Activated effector memory CD4-positive, alpha-beta T cell treated with anti-CD3 and anti-CD28 coated beads, Interleukin-2, amount 50 U/mL, for 16 hours (primary cell): ENCODE results near the gene BRD7.
A peak's percentile ranks its signal among the peaks of the same experiment; 100 is the strongest.
"Not testable (repeated sequence)": the region's sequence is repeated elsewhere in the genome, so short reads cannot be mapped to it uniquely, and the experiment has no call there.

Experiments
- DNase-seq: peaks from one replicate; pipeline ENCODE4 v3.0.0-alpha.2; 2020

The BRD7 gene

DNA sequence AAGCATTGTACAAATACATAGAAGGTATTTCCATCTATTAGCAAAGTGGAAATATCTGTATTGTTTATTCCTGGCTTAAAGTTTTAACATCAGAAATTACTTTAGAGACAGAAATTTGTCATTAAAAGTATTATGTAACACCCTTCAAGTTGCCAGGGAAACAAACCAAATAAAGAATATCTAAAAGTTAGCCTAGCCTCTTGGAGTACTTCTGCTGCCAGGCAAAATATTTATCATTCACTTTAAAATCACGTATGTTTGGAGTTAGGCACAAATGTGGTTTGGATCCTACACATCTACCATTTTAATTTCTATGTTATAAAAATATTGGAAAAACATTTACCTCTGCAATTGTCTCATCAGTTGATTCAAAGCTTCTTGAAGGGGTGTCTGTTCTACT, 14.7 kb downstream of the BRD7 start:
- no peak for DNase-seq

DNA sequence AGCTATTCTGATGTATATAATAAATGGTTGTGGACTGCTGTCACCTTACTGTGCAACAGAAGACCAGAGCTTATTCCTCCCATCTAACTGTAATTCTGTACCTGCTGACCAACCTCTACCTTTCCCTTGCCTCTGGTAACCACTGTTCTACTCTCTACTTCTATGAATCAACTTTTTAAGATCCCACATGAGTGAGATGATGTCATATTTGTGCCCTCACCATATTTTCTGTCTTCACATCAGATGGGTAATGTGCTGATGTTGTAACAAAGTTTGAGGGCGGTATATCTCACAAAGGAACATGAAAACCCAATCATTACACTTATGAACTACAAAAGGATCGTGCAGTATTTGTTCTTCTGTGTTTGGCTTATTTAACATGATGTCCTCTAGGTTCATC, 16.8 kb downstream of the BRD7 start:
- DNase-seq: no peak

DNA sequence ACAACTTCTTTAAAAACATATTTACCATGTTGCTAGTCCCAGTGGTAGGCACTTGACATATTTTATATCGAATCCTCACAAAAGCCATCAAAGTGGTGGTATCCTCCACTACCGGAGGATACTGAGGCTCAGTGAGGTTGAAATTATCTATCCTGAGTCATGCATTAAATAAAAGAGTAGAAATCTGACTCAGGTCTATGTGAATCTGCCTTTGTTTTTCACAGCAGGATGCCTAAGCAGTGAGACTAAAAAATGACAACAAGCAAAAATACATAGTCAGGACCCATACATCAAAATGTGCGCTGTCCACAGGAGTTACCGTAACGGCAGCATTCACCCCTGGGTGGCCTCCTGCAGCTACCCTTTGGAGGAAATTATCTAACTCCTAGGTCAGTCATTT, 17.7 kb downstream of the BRD7 start:
- no peak for DNase-seq

DNA sequence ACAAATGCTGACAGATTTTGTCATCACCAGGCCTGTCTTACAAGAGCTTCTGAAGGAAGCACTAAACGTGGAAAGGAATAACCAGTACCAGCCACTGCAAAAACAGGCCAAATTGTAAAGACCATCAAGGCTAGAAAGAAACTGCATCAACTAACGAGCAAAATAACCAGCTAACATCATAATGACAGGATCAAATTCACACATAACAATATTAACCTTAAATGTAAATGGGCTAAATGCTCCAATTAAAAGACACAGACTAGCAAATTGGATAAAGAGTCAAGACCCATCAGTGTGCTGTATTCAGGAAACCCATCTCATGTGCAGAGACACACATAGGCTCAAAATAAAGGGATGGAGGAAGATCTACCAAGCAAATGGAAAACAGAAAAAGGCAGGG, 23.6 kb downstream of the BRD7 start:
- DNase-seq: not testable (repeated sequence)

DNA sequence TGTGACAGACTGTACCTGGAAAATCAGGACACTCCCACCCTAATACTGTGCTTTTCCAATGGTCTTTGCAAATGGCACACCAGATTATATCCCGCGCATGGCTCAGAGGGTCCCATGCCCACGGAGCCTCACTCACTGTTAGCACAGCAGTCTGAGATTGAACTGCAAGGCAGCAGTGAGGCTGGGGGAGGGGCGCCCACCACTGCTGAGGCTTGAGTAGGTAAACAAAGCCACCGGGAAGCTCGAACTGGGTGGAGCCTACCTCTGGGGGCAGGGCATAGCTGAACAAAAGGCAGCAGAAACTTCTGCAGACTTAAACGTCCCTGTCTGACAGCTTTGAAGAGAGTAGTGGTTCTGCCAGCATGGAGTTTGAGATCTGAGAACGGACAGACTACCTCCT, 25.2 kb downstream of the BRD7 start:
- not testable (repeated sequence) for DNase-seq

DNA sequence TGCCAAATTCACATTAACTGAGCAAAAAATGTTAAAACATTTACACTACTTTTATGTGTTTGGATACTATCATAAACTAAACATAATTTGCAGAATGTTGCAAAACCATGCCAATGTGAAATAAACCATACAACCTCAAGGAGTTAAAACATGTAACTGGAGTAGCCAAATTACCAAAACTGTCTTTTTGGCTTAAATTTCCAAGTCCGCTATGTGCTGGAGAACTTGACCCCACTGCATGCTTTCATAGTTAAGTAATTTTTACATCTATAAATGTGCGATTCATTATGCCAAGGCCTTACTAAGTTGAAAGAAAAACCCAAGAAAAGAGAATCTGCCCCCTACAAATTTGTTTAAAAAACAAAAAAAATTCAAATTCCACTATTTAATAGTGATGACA, 28.2 kb downstream of the BRD7 start:
- DNase-seq: no peak

DNA sequence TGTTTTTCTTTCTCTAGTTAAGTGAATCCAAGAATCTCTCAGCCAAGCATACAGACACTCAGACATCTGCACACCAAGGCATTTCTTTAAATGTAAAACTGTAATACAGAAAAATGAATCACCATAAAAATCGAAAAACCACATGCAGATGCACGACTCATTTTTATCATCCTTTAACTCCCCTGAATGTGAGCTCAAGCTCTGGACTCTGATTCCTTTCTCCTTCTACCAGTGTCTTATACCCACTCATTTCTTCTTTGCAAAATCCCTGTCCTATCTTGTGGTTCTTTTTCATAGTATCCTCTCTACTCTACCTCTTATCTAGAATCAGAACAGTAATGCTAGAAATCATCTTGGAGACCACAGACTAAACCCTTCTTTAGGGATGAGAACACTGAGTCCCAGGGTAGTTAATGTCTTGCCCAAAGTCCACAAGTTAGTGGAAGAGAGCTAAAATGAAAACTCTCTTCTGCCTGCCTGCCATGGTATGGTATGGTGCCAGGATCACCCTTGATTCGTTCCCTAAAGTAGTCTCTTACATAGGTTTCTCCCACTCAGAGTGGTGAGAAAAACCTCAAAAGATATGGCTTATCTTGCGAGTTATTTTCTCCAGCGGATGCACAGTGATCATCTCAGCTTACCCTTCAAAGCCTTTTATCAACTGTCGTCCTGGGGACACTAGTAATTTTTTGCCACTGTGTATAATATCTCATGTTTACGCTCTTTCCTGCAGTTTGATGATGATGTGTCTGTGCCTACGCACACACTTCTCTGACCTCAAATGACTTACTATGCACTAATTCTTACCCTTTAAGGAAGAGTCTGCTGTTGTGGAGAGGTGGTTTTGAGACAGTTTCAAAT, 30.2 kb downstream of the BRD7 start:
- DNase-seq: no peak

DNA sequence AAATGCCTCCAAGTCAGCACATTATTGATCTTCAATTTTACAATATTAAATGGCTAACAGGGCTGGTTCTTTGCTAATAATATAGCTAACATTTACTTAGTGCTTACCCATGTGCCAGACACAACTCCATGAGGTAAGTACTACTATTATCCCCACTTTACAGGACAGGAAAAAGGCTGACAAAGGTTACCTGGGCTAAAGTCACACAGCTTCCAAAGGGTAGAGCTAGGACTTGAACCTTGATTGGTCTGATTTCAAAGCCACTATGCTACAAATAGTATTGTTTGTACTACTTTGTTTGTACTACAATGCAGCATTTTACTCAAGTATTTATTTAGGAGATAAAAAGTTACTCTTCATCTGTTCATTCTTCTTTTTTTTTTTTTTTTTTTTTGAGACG, 31.9 kb downstream of the BRD7 start:
- DNase-seq: no peak

DNA sequence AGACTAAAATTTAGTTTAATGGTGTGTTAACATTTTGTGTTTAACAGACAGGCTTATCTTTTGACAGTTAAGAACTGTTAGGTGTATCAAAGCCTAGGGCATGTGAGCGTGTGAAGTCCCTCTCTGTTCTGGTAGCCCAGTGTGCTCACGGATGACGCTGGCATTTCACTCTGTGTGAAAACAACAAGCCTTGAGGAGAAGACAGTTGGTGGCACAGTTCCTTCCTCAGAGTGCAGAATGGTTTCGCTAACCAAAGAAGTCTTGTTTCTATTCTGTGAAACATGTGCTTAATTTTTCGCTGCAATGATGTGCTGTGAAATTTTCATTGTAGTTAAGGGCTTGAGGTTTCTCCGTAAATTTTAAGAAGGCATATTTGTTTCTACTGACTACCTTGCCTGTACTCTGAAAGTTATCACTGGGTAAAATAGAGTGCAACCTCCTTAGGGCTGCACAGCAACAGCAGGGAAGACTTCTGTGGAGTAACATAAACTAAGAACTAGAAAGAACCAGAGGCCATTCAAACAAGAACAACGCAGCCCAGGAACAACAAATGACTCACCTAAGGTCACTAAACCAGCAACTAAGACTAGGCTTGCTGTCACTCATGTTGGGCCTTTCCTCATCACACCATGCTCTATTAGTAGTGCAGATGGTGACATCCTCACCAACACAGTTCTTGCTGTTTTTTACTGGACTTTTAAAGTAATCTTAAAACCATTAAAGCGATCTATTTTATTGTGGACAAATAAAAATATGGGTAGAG, 33.4 kb downstream of the BRD7 start:
- peak; percentile 69 for DNase-seq

DNA sequence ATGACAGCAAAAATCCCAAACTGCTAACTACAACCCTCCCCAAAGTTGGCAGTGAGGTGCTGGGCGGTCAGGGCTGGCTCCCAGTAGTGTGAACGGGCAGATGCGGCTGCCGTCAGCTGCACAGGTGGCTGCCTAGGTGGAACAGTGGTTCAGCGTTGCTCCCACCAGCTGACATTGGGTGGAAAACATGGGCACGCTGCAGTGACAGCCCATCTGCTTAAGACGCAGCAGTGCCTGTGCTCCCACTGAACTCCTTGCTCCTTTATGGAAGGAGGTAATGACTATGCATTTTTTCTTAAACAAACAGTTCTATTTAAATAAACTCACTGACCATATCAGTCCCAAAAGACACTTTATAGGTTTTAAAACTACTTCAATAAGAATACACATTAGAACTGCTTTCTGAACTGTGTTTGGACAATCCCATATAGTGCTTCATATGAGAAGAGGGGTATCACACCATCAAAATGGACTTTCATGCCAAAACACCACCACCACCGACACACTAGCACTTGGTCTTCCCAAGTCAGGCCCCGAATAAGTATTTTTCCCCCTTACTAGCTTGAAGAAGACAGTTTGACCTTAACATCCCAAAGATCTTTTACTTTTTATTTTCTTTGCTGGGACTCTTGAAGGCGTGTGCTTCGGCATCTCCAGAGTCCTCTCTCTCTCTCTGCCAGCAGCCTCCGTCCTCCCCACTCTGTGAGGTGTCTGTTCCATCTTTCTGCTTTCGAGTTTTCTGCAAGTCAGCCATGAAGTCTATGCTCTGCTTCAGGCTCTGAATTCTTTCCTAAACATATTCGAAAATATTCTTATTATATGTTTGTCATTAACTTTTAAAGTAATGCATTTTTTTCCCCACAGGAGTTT, 34.4 kb downstream of the BRD7 start:
- no peak for DNase-seq

DNA sequence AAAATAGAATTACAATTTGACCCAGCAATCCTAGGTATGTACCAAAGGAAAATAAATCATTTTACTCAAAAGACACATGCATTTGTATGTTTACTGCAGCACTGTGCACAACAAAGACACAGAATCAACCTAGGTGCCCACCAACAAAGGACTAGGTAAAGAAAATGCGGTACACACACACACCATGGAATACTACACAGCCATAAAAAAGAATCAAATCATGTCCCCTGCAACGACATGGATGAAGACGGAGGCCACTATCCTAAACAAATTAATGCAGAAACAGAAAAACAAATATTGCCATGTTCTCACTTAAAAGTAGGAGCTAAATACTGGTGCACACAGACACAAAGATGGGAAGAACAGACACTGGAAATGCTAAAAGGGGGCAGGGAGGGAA, 36.2 kb downstream of the BRD7 start:
- DNase-seq: no peak

DNA sequence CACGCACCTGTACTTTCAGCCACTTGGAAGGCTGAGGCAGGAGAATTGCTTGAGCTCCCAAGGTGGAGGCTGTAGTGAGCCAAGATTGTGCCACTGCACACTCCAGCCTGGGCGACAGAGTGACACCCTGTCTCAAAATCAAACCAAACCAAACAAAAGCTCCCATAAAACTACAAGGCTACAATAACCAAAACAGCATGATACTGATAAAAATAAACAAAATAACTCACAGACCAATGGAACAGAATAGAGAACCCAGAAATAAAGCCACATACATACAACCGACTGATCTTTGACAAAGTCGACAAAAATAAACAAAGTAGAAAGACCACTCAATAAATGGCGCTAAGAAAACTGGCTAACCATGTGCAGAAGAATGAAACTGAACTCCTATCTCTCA, 37.2 kb downstream of the BRD7 start:
- no peak for DNase-seq

DNA sequence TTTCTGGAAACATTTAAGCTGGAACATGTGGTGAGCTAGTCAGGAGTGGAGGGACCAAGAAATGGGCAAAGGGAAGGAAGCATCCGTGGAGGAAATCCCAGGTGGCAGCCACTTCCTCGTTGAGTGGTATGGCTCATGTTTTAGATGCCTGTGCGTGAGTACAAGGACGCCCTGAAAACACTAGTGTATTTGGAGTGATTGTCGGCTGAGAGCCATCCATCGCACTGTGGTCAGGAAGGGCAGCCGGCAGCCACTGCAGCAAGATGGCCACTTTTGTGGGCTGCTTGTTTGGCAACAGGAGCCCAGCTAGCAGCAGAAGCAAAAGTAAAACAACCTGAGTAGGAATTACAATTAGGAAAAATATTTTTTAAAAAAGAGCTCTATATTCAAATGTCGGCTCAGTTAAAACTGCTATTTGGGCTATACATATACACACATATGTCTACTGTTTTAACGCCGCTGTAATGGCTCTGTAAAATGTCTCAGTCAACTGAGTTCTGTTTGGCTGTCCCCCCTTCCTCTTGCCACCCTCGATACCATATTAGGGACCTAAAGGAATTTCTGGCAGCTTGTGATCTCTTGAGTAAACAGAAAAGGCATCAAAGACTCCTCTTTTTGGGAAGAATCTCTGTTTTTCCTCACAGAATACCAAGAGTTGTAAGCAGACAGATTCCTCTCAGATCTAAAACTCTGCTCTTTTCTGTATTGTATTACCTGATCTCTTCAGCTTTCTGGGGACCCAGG, 39.2 kb downstream of the BRD7 start:
- DNase-seq: no peak

DNA sequence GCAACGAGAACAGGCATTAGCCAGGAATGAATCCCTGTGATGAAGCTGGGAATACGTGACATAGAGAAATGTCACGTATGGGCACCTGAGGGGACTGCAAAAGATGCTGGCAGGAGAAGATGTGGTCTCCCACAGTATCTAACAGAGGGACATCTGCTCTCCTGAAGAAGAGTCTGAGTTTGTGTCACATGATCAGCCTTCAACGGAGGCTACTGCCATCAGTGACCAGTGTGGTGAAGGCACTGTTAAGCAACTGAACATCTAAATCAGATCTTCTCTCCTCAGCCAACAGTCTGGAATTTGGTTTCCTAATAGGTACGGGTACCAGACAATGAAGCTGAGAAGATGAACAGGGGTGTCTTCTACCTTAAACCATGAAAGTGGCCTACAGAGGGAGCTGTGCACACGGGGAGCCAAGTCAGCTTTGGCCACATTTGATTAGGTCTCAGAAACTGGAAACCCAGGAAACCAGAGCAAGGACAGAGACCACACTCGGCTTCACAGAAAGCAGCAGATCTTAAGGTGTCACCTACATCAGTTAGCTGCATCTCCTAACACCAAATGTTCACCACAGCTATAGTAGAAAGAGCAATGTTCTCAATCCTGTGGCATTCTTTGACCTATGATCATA, 41.8 kb downstream of the BRD7 start:
- peak; percentile 77 for DNase-seq

DNA sequence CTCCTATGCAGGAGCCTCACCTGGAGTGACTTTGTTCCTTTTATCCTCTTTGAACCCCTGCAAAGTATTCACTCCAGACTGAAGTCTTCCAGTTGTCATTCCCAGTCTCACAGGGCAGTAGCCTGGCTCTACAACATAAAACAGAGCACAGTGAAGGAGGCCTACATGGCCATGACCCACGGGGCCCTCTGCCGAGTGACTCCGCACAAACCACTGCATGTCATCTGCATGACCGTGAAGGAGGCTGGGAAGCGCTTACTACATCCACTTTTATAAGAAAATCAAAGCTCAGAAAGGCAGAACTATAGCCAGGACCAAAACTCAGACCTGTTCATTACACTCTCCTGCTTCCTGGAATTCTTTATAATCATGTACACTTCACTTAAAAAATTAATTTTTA, 42.5 kb downstream of the BRD7 start:
- DNase-seq: no peak

DNA sequence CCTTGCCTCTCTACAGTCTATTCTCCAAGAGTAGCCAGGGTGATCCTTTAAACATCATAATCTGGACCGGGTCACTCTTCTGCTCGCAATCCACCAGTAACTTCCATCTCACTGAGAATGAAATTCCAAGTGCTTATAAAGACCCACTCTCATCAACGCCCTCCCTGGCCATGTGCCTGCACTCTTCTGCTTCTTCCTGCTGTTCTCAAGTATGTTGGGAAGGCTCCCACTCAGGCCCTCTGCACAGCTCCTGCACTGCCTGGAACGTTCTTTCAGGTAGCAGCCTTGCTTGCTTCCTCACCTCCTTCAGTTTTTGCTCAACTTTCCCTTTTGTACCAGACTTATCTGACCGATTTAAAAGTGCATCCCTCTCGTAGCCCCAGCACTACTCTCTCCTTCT, 44.4 kb downstream of the BRD7 start:
- no peak for DNase-seq

DNA sequence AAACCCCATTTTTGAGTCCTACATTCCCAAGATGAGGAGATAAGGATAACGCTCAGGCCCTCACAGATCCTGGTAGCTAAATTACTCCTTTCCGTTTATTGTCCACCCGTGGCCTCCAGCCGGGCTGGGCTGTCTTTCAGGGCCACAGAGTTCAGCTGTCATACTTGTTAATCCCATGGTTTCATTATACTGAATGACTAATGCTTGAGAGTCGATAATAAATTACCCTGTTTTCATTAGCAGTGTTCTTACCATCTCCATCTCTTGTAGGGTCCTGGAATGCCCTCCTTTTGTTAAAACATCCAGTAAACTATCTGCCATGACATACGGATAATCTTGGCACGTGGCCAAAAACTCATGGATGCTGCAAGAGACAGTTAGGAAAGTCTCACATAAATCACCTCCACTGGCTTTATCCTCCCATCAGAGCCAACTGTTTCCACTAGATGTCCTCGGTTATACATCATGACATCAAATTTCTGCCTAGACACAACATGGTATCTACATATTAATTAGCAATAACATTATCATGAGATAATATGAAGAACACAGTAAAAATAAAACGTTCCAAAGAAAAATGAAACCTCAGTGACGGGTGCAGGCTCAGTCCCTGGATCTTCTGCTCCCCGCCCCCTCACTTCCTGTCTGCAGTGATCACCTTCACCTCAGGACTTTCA, 45.3 kb downstream of the BRD7 start:
- DNase-seq: peak; percentile 59

DNA sequence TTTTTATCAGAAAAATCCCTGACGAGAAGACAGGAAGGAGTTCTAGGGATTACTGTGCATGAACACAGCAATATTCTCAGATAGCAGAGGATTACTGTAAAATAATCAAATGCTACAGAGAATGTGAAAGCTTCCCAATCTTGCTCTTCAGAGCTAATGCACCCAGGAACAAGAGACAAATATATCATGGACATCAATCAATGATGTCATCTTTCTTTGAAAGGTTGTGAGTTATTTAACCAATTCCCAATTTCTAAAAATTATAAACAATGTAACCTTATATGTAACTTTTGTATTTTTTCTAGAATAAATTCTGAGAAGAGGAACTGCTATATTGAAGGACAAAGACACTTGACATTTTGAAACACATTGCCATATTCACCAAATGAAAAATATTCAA, 46.5 kb downstream of the BRD7 start:
- no peak for DNase-seq

DNA sequence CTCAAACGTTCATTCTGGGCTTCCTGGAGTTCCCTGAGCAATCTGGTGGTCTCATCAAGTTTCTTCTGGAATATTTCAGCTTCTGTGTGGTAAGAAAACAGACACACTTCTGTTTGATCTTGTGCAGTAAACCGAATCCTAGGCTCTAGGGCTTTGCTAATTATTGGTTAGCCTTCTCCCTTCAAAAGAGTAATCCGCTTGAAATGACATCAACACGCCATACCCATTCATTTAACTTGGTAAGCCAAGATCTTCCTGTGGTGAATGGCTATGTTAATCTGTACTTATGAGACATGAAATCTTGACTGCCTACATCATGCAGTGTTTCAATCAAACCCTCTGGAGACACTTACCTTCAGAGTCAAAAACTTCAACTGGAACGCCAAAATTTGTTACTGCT, 48.5 kb downstream of the BRD7 start:
- no peak for DNase-seq

DNA sequence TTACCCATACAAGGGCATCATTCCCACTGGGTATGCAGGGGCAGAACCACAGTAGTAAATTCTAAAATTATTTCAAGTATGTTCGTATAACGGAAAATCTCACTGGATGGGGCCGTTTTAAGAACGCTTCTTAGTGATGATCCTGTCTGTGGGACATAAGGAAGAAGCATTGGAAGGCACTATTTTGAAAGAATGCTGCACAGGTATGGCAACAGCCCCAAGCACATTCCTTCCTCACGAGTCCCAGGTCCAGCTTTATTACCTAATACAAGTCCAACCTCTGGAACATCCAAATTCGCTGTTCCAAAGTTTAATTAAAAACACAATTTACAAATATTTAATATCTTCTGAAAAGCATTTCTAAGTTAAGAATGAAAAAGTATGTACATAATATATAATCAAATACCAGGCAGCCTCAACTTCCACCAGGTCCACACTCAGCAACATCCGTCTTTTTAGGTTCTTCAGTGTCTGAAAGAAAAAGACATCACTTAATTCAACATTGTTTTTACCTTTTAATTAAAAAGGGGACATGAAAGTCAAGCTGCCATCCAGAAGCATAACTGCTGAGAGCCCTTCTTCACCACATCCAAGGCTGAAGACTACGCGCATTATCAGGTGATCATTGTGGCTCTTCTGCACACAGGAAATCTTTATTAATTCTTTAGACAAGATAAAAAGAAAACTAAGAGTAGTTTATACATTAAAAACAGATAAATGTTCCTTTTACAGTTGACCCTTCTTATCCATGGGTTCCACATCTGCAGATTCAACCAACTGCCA, 49.8 kb downstream of the BRD7 start:
- DNase-seq: no peak
